Astrocyte of the spinal cord (primary cell): Measurements from ENCODE around the gene BOLL.
A peak's percentile ranks its signal among the peaks of the same experiment; 100 is the strongest.

ENCODE experiments used
- DNase-seq: peaks from one replicate; pipeline ENCODE4 v3.0.0; 2011; ENCODE audit warnings: low read depth, low spot score
- H3K4me3 ChIP-seq: 2 replicates; pipeline ENCODE4 v1.5.1; 2011; ENCODE audit warnings: low read depth, mild to moderate bottlenecking, low read length, moderate library complexity
- in situ Hi-C: cut with HindIII; loops from 2 replicates; pipeline ENCODE4 v1.10.0; 2017; ENCODE audit warnings: low sequenced_read_pairs
- TF ChIP-seq, protein P1 (sequence below): IDR thresholded peaks from 2 replicates; pipeline ENCODE4 v1.5.1; 2012; ENCODE audit warnings: low read depth, mild to moderate bottlenecking, low read length, inconsistent platforms

The BOLL gene

GRCh38 chr2:197814526-197814925, 29.4 kb upstream of the BOLL start:
- TF ChIP-seq, protein P1, sequence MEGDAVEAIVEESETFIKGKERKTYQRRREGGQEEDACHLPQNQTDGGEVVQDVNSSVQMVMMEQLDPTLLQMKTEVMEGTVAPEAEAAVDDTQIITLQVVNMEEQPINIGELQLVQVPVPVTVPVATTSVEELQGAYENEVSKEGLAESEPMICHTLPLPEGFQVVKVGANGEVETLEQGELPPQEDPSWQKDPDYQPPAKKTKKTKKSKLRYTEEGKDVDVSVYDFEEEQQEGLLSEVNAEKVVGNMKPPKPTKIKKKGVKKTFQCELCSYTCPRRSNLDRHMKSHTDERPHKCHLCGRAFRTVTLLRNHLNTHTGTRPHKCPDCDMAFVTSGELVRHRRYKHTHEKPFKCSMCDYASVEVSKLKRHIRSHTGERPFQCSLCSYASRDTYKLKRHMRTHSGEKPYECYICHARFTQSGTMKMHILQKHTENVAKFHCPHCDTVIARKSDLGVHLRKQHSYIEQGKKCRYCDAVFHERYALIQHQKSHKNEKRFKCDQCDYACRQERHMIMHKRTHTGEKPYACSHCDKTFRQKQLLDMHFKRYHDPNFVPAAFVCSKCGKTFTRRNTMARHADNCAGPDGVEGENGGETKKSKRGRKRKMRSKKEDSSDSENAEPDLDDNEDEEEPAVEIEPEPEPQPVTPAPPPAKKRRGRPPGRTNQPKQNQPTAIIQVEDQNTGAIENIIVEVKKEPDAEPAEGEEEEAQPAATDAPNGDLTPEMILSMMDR = no peak
- DNase-seq = no peak
- H3K4me3 ChIP-seq = no peak overlapping the region
- in situ Hi-C loops = no loop called here

DNA sequence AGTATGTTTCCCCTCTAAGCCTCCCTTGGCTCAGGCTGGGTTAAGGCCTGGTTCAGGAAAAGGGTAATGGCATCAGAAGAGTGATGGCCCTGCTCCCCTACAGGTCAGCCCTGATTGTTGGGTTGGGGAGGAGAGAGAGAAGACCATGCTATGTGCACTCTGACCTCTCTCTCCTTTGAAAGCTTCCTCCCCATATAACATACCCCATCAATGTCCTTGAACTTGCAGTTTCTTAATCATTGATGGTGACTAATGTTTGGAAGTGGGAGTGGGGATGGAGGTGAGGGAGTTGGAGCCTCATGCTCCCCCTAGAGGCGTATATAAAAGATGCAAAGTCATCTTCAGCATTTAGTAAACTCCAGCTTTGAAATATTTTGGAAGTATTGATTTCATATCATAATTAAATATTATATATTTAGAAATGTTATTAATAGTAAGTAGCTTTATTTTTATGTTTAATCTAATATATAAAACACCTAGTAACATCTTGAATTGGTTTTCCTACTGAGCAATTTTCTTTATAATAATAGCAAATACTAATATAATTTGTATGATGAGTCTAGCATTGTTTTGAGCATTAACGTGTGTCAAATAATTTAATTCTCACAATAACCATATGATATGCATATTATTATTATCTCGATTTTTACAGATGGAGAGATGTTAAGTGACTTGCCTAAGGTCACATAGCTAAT, 28.1 kb upstream of the BOLL start:
- peak; percentile 43 for DNase-seq
- TF ChIP-seq, protein P1 = peak; percentile 68
- H3K4me3 ChIP-seq = no peak overlapping the region
- in situ Hi-C loops = no loop called here

- TF ChIP-seq, protein P1 = no peak
- no peak for DNase-seq
- no peak overlapping the region for H3K4me3 ChIP-seq
- in situ Hi-C loops = no loop called here
These were observed 25.4 kb upstream of the BOLL start for GRCh38 chr2:197810491-197810890.

DNA sequence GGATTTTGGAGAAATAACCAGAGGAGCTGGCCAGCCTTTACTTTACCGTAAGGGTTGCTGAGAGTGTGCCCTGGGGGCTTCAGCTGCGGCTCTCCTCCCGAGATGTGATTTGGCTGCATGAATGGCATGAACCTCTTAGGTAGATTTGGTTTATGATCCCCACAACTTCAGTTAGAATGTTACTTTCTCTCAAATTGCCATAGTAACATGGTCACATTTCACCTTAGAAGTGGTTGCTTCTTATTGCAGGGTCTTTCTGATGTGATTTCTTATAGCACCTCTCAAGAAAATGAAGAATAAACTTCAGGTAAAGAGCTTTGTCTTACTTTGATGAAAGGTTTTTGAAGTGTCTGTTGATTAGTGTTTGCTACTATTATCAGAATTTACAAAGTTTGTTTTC, 24.9 kb upstream of the BOLL start:
- TF ChIP-seq, protein P1 = no peak
- DNase-seq = no peak
- in situ Hi-C loops = no loop called here
- H3K4me3 ChIP-seq = no peak overlapping the region

DNA sequence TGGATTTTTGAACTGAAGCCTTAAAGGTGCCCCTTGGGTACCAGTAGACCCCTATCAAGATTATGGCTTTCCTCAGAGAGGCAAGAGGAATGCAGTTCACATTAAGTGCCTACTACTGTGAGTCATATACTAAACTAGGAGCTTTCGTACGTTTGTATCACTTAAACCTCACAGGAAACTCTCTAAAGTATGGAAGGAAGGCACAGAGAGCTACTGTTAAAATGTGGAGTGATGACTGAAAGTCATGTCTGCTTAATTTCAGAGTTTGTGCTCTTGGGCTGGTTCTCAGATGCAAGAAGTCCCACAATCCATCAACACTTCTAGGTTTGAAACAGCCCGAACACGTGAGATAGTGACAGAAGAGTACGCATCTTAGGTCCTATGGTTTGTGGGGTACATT, 23.9 kb upstream of the BOLL start:
- H3K4me3 ChIP-seq = no peak overlapping the region
- TF ChIP-seq, protein P1 = no peak
- in situ Hi-C loops = no loop called here
- no peak for DNase-seq

DNA sequence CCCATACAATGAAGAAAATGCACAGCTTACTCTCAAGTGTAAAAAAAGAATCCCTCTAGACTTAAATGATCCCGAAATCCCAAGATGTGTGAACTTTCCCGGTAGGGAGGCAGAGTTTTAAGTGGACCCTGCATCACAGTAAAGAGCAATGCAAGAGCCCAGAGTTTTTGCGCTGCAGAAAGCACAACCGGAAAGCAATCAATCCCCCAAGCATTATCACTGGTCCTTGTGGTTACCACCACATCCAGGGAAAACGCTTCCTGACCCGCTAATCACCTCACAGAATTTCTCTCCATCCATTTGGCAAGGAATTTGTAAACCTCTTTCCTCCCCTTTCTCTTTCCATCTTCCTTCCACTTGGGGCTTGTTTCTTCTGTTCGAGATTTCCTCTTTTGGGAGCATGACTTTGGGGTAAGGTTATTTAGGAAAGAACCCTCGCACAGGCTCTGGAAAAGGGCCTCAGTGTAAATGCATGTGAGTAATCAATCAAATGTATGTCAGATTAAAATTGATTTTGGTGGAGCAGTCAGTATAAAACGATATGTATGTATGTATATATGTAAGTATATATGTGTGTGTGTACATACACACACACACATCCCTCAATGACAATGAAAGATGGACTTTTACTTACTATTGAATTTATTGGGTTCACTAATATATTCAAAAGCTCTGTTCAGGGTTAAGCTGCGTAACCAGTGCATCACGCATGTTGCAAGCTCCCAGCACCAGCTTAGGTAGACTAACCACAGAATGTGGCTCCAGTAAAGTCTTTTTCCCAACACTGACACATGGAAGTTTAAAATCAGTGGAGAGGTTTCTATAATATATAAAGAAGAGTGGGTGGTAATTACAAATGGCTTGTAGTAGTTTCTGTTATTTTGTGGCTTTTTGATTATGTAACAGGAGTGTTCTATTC, 20.9 kb upstream of the BOLL start:
- no peak for DNase-seq
- in situ Hi-C loops = no loop called here

More for the DNA sequence above, 20.9 kb upstream of the BOLL start:
- TF ChIP-seq, protein P1 = no peak
- peak overlapping the region; percentile 57 for H3K4me3 ChIP-seq
